NCI-H1694 treated with DMSO at 0.1 percent for 48 hours (cell line): ENCODE data around the gene ABL2.
A peak's percentile ranks its signal among the peaks of the same experiment; 100 is the strongest.

Experiments used
- DNase-seq: peaks from one replicate; lab custom pipeline; 2025; lab: John Stamatoyannopoulos, UW

Gene ABL2

GRCh38 chr1:179092896-179093461 is 136.5 kb downstream of the ABL2 start:
- DNase-seq: no peak

DNA sequence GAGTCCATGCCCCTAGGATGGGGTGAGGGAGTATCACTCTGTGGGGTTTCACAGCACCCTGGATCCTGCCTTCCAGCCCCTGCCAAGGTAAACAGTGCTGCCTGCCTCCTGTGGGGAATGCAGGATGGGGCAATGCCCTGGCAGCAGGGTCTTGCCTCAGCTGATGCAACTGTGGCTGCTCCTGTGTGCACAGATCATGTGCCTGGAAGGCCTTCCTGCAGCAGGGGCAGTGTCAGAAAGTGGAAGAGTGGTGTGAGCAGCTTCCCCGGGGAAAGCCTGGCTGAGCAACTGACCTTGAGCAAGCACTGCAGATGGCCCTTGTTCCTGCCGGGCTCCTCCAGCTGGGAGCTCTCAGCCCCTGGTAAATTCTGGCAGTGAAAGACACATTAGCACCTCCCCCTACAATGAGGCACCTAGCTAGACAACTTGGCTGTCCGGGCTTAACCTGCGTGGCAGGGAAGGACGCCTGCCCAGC is 137.7 kb downstream of the ABL2 start:
- DNase-seq: no peak

GRCh38 chr1:179090923-179091322 is 138.6 kb downstream of the ABL2 start:
- no peak for DNase-seq

GRCh38 chr1:179090522-179090921 is 139.0 kb downstream of the ABL2 start:
- DNase-seq: no peak

GRCh38 chr1:179089827-179090482 is 139.5 kb downstream of the ABL2 start:
- no peak for DNase-seq

- DNase-seq: no peak
These were observed 141.8 kb downstream of the ABL2 start for GRCh38 chr1:179087665-179088064.

DNA sequence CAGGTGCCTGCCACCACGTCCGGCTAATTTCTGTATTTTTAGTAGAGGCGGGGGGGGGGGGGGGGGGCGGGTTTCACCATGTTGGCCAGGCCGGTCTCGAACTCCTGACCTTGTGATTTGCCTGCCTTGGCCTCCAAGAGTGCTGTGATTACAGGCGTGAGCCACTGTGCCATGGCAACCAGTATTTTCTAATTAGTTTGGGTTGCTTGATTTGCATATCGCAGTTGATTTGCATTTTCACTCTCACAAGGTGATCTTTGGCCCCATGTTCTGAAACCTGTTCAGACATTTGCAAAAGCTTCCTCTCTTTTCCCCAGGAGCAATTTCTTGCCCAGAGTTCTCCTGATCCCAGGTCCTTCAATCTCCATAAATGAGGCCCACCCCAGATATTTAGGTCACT is 145.9 kb downstream of the ABL2 start:
- no peak for DNase-seq

DNA sequence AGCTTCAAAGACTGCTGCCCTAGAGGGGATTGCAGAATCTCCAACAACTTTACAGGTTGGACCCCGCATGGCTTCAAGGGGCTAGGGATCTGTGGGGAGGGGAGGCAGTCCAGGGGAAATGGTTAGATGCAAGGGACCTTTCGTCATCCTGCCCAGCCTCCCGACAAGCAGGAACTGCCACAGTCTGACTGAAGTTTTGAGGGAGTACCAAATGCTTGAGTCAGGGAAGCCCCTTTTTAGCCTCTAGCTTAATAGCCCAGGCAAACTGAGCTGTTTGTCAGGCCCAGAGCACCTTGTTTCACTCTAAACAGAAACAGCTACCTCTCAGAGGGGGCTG is 146.5 kb downstream of the ABL2 start:
- no peak for DNase-seq

GRCh38 chr1:179082333-179082998 is 147.0 kb downstream of the ABL2 start:
- no peak for DNase-seq

DNA sequence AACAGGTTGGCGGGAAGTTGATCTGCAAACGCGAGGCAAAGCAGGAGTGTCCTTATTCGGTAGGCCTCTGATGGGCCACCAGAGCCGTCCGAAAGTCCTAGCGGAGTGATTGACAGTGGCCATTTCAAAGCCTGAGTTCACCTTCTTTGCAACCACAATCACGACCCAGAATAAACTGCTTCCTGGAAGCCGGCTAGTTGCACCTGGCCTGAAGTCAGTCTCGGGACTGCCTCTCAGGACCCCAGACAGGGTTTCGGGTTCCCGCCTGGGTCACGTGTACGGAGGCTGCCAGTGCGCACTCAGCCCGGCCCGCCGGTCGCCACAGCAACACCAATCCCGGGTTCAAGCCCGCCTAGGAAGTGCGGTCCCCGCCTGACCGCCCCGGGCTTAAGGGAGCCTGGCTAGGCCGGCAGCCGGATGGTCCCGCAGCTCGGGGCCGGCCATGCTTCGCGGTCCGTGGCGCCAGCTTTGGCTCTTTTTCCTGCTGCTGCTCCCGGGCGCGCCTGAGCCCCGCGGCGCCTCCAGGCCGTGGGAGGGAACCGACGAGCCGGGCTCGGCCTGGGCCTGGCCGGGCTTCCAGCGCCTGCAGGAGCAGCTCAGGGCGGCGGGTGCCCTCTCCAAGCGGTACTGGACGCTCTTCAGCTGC is 147.7 kb downstream of the ABL2 start, which contains the start of gene TOR3A:
TSS of gene TOR3A (plus strand) at position 384 of the 646 bp plus-strand sequence. CDS start at position 443, 59 bp downstream.
- DNase-seq: peak; percentile 22

DNA sequence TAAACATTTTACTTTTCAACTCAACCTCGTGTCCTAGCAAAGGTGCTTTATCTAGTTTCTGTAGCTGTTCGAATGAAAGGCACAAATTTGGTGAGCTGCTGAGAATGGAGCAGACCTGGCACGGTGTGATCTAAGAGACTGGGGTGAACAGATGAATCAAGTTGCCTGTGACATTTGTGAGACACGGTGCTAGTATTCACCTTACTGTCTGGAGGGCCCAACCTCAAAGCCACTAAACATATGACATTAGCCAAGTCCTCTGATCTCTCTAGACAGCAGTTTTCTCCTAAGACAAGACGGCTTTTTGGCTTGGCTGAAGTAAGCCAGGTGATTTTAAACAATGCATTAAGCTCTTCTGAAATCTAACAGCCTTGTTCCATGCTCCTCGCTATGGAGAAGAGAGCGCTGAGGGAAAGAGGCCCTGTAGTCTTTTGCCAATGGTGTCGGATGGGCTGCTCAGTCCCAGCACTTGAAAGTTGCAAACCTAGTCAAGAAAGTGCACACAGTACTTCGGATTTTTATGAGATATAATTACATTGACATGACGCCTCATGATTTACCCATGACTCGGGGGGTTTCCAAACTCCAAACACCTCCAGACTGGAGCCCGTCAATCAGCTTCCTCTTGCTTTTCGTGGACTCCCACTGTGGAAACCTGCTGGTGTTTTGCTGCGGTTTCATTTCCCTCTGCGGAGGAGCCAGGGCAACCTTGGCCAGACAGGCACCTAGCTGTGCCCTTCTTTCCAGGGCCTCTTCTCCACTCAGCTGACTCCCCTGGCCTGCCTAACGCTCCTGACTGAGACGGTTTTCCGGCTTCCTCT is 148.4 kb downstream of the ABL2 start:
- DNase-seq: no peak

GRCh38 chr1:179079113-179079761 is 150.2 kb downstream of the ABL2 start:
- peak; percentile 78 for DNase-seq

GRCh38 chr1:179077396-179077795 is 152.1 kb downstream of the ABL2 start:
- DNase-seq: no peak

GRCh38 chr1:179066471-179066870 is 163.0 kb downstream of the ABL2 start:
- no peak for DNase-seq

- no peak for DNase-seq
These were observed 167.9 kb downstream of the ABL2 start for GRCh38 chr1:179061360-179062282.

- DNase-seq: no peak
These were observed 170.7 kb downstream of the ABL2 start for GRCh38 chr1:179058487-179059483.

- DNase-seq: no peak
These were observed 173.5 kb downstream of the ABL2 start for GRCh38 chr1:179055937-179056336.

- no peak for DNase-seq
These were observed 176.0 kb downstream of the ABL2 start for GRCh38 chr1:179053486-179053885.

GRCh38 chr1:179052776-179053175 is 176.7 kb downstream of the ABL2 start:
- no peak for DNase-seq
